Gastroesophageal sphincter (tissue), 4 donors: ENCODE results near the gene FEZF1. TPM values are rescaled to one million over a fixed set of nuclear protein-coding genes. Genes with fewer than 3 reads are reported as not detected.

Source experiments
- ATAC-seq: fragments of 150-250 bp; one replicate; pipeline ENCODE4 v1.9.1; 2016; ENCODE audit warnings: mild to moderate bottlenecking, moderate library complexity
- H3K27ac ChIP-seq, 4 donors: fragments of 200-600 bp; sonication (generic) in 3 of 4; 1 replicate in 3 of 4; 2 replicates in 1 of 4; pipeline ENCODE4 v1.5.1; 2016 to 2019
- H3K27me3 ChIP-seq: fragments of 200-600 bp; sonication (generic); one replicate; pipeline ENCODE4 v1.5.1; 2019
- H3K36me3 ChIP-seq, 2 donors: fragments of 200-600 bp; sonication (generic); one replicate each; pipeline ENCODE4 v1.5.1; 2019; ENCODE audit warnings: control low read depth in 1 of 2
- H3K4me1 ChIP-seq, 3 donors: fragments of 200-600 bp; sonication (generic); 1 replicate in 2 of 3; 2 replicates in 1 of 3; pipeline ENCODE4 v1.5.1; 2016 to 2019; ENCODE audit warnings: control low read depth in 2 of 3
- H3K4me3 ChIP-seq, 2 donors: fragments of 200-600 bp; sonication (generic); one replicate each; pipeline ENCODE4 v1.5.1; 2019; ENCODE audit warnings: mild to moderate bottlenecking in 1 of 2, moderate library complexity in 1 of 2
- H3K9me3 ChIP-seq, 3 donors: fragments of 200-600 bp; sonication (generic); one replicate each; pipeline ENCODE4 v1.5.1; 2017 to 2019; ENCODE audit warnings: control low read depth in 2 of 3
- CTCF ChIP-seq, 4 experiments: fragments of 200-600 bp in 2 of 4; fragments of 450-650 bp in 2 of 4; sonication (generic) in 1 of 4; IDR thresholded peaks; one replicate each; pipeline ENCODE4 v1.5.1; 2017 to 2019; ENCODE audit warnings: antibody characterized with exemption in 4 of 4, mild to moderate bottlenecking in 2 of 4, moderate library complexity in 2 of 4
- EP300 ChIP-seq: sonication (generic); formaldehyde crosslinking; IDR thresholded peaks from one replicate; pipeline ENCODE4 v1.6.1; 2017; ENCODE audit warnings: antibody characterized with exemption, mild to moderate bottlenecking
- POLR2A ChIP-seq, 2 donors: fragments of 450-650 bp; IDR thresholded peaks; one replicate each; pipeline ENCODE4 v1.6.1; 2017; ENCODE audit warnings: antibody characterized with exemption in 2 of 2, mild to moderate bottlenecking in 2 of 2, moderate library complexity in 1 of 2
- POLR2AphosphoS5 ChIP-seq: sonication (generic); formaldehyde crosslinking; IDR thresholded peaks from one replicate; pipeline ENCODE4 v1.6.1; 2017; ENCODE audit warnings: antibody characterized with exemption
- WGBS, 2 donors: methylation state at CpG; one replicate each; pipeline ENCODE4 v1.1.5; 2018; ENCODE audit warnings: low coverage in 1 of 2; 5-methylcytosine and 5-hydroxymethylcytosine counted together
- total RNA-seq, 4 donors: library from RNA; depleted of rRNA; stranded (reverse); fragments of >200 nt; gene quantifications; one replicate each; pipeline ENCODE4 v1.1.0, GENCODE V29; 2016

FEZF1 gene
- total RNA-seq, 4 donors from 2014 or later, result not detected

DNA sequence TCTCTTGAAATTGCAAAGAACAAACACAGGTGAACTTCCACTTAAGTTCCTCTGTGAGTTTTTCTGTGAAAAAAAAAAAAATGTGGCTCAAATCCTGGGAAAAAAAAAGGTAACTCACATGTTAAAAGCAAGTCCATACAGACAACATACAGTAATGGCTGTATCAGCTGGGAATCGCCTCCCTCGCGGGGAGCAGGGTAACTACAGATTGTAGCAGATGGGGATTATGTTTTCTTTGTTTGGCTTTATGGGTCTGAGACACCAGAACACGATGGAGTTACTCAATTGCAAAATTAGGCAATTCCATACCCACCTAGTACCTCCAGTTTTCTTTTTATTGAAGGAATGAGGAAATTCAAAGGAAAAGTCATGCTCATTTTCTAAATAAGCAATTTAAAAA is 42.3 kb downstream of the FEZF1 start:
- Histone ChIP-seq H3K4me1 (no peaks in the 10 kb centered on the region), H3K4me3 (no peak overlapping the region), H3K27me3 (peaks cover 20% of the 10 kb centered on the region), H3K27ac (no peak overlapping the region), H3K36me3 (no peaks in the 10 kb centered on the region), H3K9me3 (no peaks in the 10 kb centered on the region)
- WGBS, 2 donors, result 50 to 52% methylated on average over 4 of the region's 4 CpGs
- no peak for ATAC-seq
- TF ChIP-seq CTCF (IDR thresholded peaks at IDR 0.05) (no peak), POLR2A (IDR thresholded peaks at IDR 0.05) (no peak), EP300 (no peak), POLR2AphosphoS5 (no peak)

GRCh38 chr7:122261442-122261841 is 43.1 kb downstream of the FEZF1 start:
- TF ChIP-seq POLR2A (IDR thresholded peaks at IDR 0.05) (no peak), CTCF (IDR thresholded peaks at IDR 0.05) (no peak), EP300 (no peak), POLR2AphosphoS5 (no peak)
- no peak for ATAC-seq
- Histone ChIP-seq H3K4me1 (no peaks in the 10 kb centered on the region), H3K36me3 (no peaks in the 10 kb centered on the region), H3K27ac (no peak overlapping the region), H3K9me3 (no peaks in the 10 kb centered on the region), H3K27me3 (peaks cover 20% of the 10 kb centered on the region), H3K4me3 (no peak overlapping the region)
- WGBS, 2 donors, result 41 to 51% methylated on average over 4 of the region's 4 CpGs

GRCh38 chr7:122261016-122261415 is 43.5 kb downstream of the FEZF1 start:
- Histone ChIP-seq H3K36me3 (no peaks in the 10 kb centered on the region), H3K9me3 (no peaks in the 10 kb centered on the region), H3K4me1 (no peaks in the 10 kb centered on the region), H3K27me3 (peaks cover 20% of the 10 kb centered on the region), H3K27ac (no peak overlapping the region), H3K4me3 (no peak overlapping the region)
- TF ChIP-seq CTCF (IDR thresholded peaks at IDR 0.05) (no peak), POLR2A (IDR thresholded peaks at IDR 0.05) (no peak), EP300 (no peak), POLR2AphosphoS5 (no peak)
- ATAC-seq, result no peak

- ATAC-seq, result no peak
- Histone ChIP-seq H3K27ac (no peak overlapping the region), H3K36me3 (no peaks in the 10 kb centered on the region), H3K9me3 (no peaks in the 10 kb centered on the region), H3K4me3 (no peak overlapping the region), H3K27me3 (peaks cover 20% of the 10 kb centered on the region), H3K4me1 (no peaks in the 10 kb centered on the region)
- TF ChIP-seq POLR2AphosphoS5, result no peak
- TF ChIP-seq EP300, result no peak
- no peak for TF ChIP-seq POLR2A (IDR thresholded peaks at IDR 0.05)
- no peak for TF ChIP-seq CTCF (IDR thresholded peaks at IDR 0.05)
- WGBS, 2 donors, result 19 to 25% methylated on average over 2 of the region's 2 CpGs
These were observed 44.2 kb downstream of the FEZF1 start for GRCh38 chr7:122260336-122260735.

DNA sequence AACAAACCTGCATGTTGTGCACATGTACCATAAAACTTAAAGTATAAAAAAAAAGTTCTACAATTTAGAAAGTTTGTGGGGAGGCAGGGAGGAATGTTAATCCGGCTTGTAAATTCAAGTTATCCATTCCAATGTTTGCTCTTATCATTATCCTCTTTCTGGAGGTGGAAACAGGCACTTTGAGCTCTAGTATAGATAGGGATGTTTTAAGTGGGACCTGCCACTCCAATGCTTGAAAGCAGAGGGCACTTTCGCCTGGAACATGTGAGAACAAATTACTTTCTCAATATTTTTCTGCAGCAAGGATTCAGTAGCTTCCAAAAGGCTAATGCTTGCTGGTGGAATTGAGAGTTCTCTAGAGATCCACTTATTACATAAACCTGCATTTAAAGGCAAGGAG is 45.6 kb downstream of the FEZF1 start:
- TF ChIP-seq CTCF (IDR thresholded peaks at IDR 0.05) (no peak), POLR2A (IDR thresholded peaks at IDR 0.05) (no peak), POLR2AphosphoS5 (no peak), EP300 (no peak)
- Histone ChIP-seq H3K27ac (no peak overlapping the region), H3K36me3 (no peaks in the 10 kb centered on the region), H3K9me3 (no peaks in the 10 kb centered on the region), H3K4me3 (no peak overlapping the region), H3K4me1 (no peaks in the 10 kb centered on the region), H3K27me3 (peaks cover 20% of the 10 kb centered on the region)
- 49 to 86% methylated on average over 2 of the region's 2 CpGs for WGBS, 2 donors
- no peak for ATAC-seq
